H1 (cell line): ENCODE data around the gene CD47. TPM values are rescaled to one million over a fixed set of nuclear protein-coding genes. Genes with fewer than 3 reads are reported as not detected.

Source experiments
- CTCF ChIA-PET: fragments of 300-600 bp; sonication (Branson Sonifier 250); formaldehyde crosslinking; loops from one replicate; lab custom pipeline; 2021; ENCODE audit not compliant: partially characterized antibody; lab: Charles Lee
- POLR2A ChIA-PET: fragments of 300-600 bp; sonication (Branson Sonifier 250); formaldehyde crosslinking; loops from one replicate; lab custom pipeline; 2021; ENCODE audit warnings: inconsistent platforms; ENCODE audit not compliant: partially characterized antibody; lab: Charles Lee
- DNase-seq, 2 experiments: peaks; one replicate each; pipeline versions ENCODE4 v3.0.0 to v3.0.0-alpha.2; 2010 to 2022; ENCODE audit warnings: low spot score in 2 of 2, low read depth in 1 of 2, mixed read lengths in 1 of 2
- FAIRE-seq: peaks from 2 replicates; lab custom pipeline; 2011; peaks lifted over from hg19 to GRCh38; lab: Jason Lieb, UNC
- H2AFZ ChIP-seq: 2 replicates; pipeline ENCODE4 v1.8.1; 2012; ENCODE audit warnings: low read length, inconsistent platforms
- H2AK5ac ChIP-seq: 2 replicates; pipeline ENCODE4 v1.6.1; 2013; ENCODE audit warnings: low read depth, low read length
- H2BK120ac ChIP-seq: replicated peaks from 2 replicates; pipeline ENCODE3; 2013; ENCODE audit warnings: low read depth, low read length, inconsistent platforms
- H2BK12ac ChIP-seq: 2 replicates; pipeline ENCODE4 v1.6.1; 2013; ENCODE audit warnings: low read depth, low read length
- H2BK15ac ChIP-seq: 2 replicates; pipeline ENCODE4 v1.6.1; 2013; ENCODE audit warnings: low read length
- H2BK20ac ChIP-seq: 2 replicates; pipeline ENCODE4 v1.6.1; 2013; ENCODE audit warnings: low read length
- H2BK5ac ChIP-seq: 2 replicates; pipeline ENCODE4 v1.6.1; 2013; ENCODE audit warnings: low read depth, low read length
- H3K14ac ChIP-seq: 2 replicates; pipeline ENCODE4 v1.6.1; 2013; ENCODE audit warnings: inconsistent platforms; ENCODE audit not compliant: insufficient read length
- H3K18ac ChIP-seq: 2 replicates; pipeline ENCODE4 v1.6.1; 2013; ENCODE audit warnings: low read length; ENCODE audit errors: extremely low read depth
- H3K23ac ChIP-seq: 2 replicates; pipeline ENCODE4 v1.6.1; 2013; ENCODE audit warnings: inconsistent platforms; ENCODE audit not compliant: insufficient read length
- H3K23me2 ChIP-seq: 2 replicates; pipeline ENCODE4 v1.6.1; 2013; ENCODE audit warnings: low read depth, low read length
- H3K27ac ChIP-seq: 2 replicates; pipeline ENCODE4 v1.6.1; 2011; ENCODE audit warnings: low read depth, low read length, inconsistent platforms
- H3K27me3 ChIP-seq, 4 experiments: replicated peaks in 1 of 4; 1 replicate in 1 of 4; 2 replicates in 3 of 4; pipeline versions ENCODE4 v1.6.1 to v1.8.1; 2011 to 2013; ENCODE audit warnings: low read length in 3 of 4, mild to moderate bottlenecking in 3 of 4, inconsistent platforms in 2 of 4, mixed read lengths in 2 of 4, moderate library complexity in 1 of 4; ENCODE audit not compliant: control insufficient read depth in 3 of 4, insufficient read depth in 3 of 4; ENCODE audit errors: extremely low read depth in 1 of 4
- H3K36me3 ChIP-seq, 4 experiments: 2 replicates each; pipeline versions ENCODE4 v1.6.1 to v1.8.1; 2011 to 2013; ENCODE audit warnings: mild to moderate bottlenecking in 4 of 4, low read length in 3 of 4, moderate library complexity in 2 of 4, control low read depth in 1 of 4, inconsistent platforms in 1 of 4; ENCODE audit not compliant: insufficient read depth in 4 of 4, control insufficient read depth in 2 of 4
- H3K4ac ChIP-seq: replicated peaks from 2 replicates; pipeline ENCODE3; 2013; ENCODE audit warnings: low read length, low read depth, mixed read lengths, inconsistent platforms; ENCODE audit not compliant: insufficient read length
- H3K4me1 ChIP-seq, 4 experiments: replicated peaks in 1 of 4; 1 replicate in 1 of 4; 2 replicates in 3 of 4; pipeline versions ENCODE4 v1.6.1 to v1.8.1; 2011 to 2013; ENCODE audit warnings: low read length in 3 of 4, inconsistent platforms in 2 of 4, mixed read lengths in 1 of 4; ENCODE audit not compliant: insufficient read depth in 4 of 4, control insufficient read depth in 3 of 4
- H3K4me2 ChIP-seq, 2 experiments: 2 replicates each; pipeline versions ENCODE4 v1.6.1 to v1.8.1; 2011 to 2013; ENCODE audit warnings: low read depth in 2 of 2, low read length in 2 of 2, control low read depth in 1 of 2, inconsistent platforms in 1 of 2, mild to moderate bottlenecking in 1 of 2; ENCODE audit not compliant: insufficient read depth in 1 of 2
- H3K4me3 ChIP-seq, 4 experiments: fragments of 200-600, 300-600 bp in 1 of 4; sonication (generic), shearing (Covaris generic), sonication (Bioruptor Twin) in 1 of 4; 2 replicates each; pipeline versions ENCODE4 v1.5.1 to v1.8.1; 2011 to 2016; ENCODE audit warnings: low read length in 4 of 4, low read depth in 3 of 4, control low read depth in 2 of 4, inconsistent platforms in 2 of 4, mild to moderate bottlenecking in 2 of 4, mixed read lengths in 1 of 4, moderate library complexity in 1 of 4; ENCODE audit not compliant: insufficient read depth in 2 of 4; ENCODE audit errors: extremely low read depth in 1 of 4
- H3K56ac ChIP-seq: replicated peaks from 2 replicates; pipeline ENCODE3; 2013; ENCODE audit warnings: low read depth, mild to moderate bottlenecking, mixed read lengths, low read length, inconsistent platforms; ENCODE audit not compliant: insufficient read length
- H3K79me1 ChIP-seq: 2 replicates; pipeline ENCODE4 v1.6.1; 2013; ENCODE audit warnings: low read depth, low read length, control low read depth
- H3K79me2 ChIP-seq, 2 experiments: 2 replicates each; pipeline versions ENCODE4 v1.6.1 to v1.8.1; 2012 to 2013; ENCODE audit warnings: low read length in 2 of 2, mild to moderate bottlenecking in 2 of 2, inconsistent platforms in 1 of 2; ENCODE audit not compliant: insufficient read depth in 2 of 2, control insufficient read depth in 1 of 2
- H3K9ac ChIP-seq, 4 experiments: replicated peaks in 1 of 4; 1 replicate in 1 of 4; 2 replicates in 3 of 4; pipeline versions ENCODE4 v1.6.1 to v1.8.1; 2011 to 2013; ENCODE audit warnings: low read depth in 3 of 4, low read length in 3 of 4, control low read depth in 2 of 4, mild to moderate bottlenecking in 2 of 4, moderate library complexity in 2 of 4, inconsistent platforms in 1 of 4; ENCODE audit errors: extremely low read depth in 1 of 4
- H3K9me3 ChIP-seq, 2 experiments: 2 replicates each; pipeline versions ENCODE4 v1.6.1 to v1.8.1; 2012 to 2013; ENCODE audit warnings: mild to moderate bottlenecking in 2 of 2, moderate library complexity in 2 of 2, control low read depth in 1 of 2, inconsistent platforms in 1 of 2, low read depth in 1 of 2, low read length in 1 of 2, mixed read lengths in 1 of 2; ENCODE audit not compliant: insufficient read depth in 2 of 2
- H4K20me1 ChIP-seq, 2 experiments: replicated peaks in 1 of 2; 2 replicates each; pipeline versions ENCODE3 to v1.8.1; 2011 to 2013; ENCODE audit warnings: inconsistent platforms in 2 of 2, low read length in 2 of 2, mild to moderate bottlenecking in 1 of 2; ENCODE audit not compliant: insufficient read depth in 2 of 2, control insufficient read depth in 1 of 2
- H4K5ac ChIP-seq: 2 replicates; pipeline ENCODE4 v1.6.1; 2013; ENCODE audit warnings: low read length, low read depth, mixed read lengths, inconsistent platforms; ENCODE audit not compliant: insufficient read length
- H4K8ac ChIP-seq: 2 replicates; pipeline ENCODE4 v1.8.0; 2013; ENCODE audit warnings: mild to moderate bottlenecking, moderate library complexity, low read length, inconsistent platforms; ENCODE audit not compliant: insufficient read depth; ENCODE audit errors: extremely low read depth
- H4K91ac ChIP-seq: replicated peaks from 2 replicates; pipeline ENCODE3; 2013; ENCODE audit warnings: low read length, mixed read lengths, inconsistent platforms; ENCODE audit not compliant: insufficient read length
- ATF3 ChIP-seq: IDR thresholded peaks from 2 replicates; pipeline ENCODE4 v1.6.1; 2011; ENCODE audit warnings: low read depth, mild to moderate bottlenecking, low read length; ENCODE audit not compliant: insufficient read depth
- E2F6 ChIP-seq: IDR thresholded peaks from 2 replicates; pipeline ENCODE4 v1.6.1; 2012; ENCODE audit warnings: inconsistent platforms
- EZH2 ChIP-seq: fragments of 200-600 bp; sonication (generic); IDR thresholded peaks from 2 replicates; pipeline ENCODE4 v1.7.1; 2012; ENCODE audit warnings: low read depth, mild to moderate bottlenecking, moderate library complexity, low read length, inconsistent platforms; ENCODE audit not compliant: severe bottlenecking
- GTF2F1 ChIP-seq: IDR thresholded peaks from 2 replicates; pipeline ENCODE4 v1.6.1; 2012; ENCODE audit warnings: low read depth, low read length, improper control_type of control experiment, borderline replicate concordance
- HDAC6 ChIP-seq: IDR thresholded peaks from one replicate; pipeline ENCODE4 v1.7.1; 2012; ENCODE audit warnings: low read depth, mild to moderate bottlenecking, inconsistent platforms, low read length, moderate library complexity
- JUND ChIP-seq: IDR thresholded peaks from 2 replicates; pipeline ENCODE4 v1.6.1; 2011; ENCODE audit warnings: mild to moderate bottlenecking, improper control_type of control experiment, low read length
- POLR2A ChIP-seq, 2 experiments: IDR thresholded peaks; 1 replicate in 1 of 2; 2 replicates in 1 of 2; pipeline ENCODE4 v1.6.1; 2011; ENCODE audit warnings: low read depth in 2 of 2, low read length in 2 of 2, mild to moderate bottlenecking in 2 of 2; ENCODE audit errors: control extremely low read depth in 1 of 2
- POLR2AphosphoS5 ChIP-seq: IDR thresholded peaks from 2 replicates; pipeline ENCODE4 v1.6.1; 2011; ENCODE audit warnings: low read depth, low read length
- POU5F1 ChIP-seq: IDR thresholded peaks from 2 replicates; pipeline ENCODE4 v1.6.1; 2011; ENCODE audit warnings: low read depth, mild to moderate bottlenecking, low read length, moderate library complexity
- RXRA ChIP-seq: IDR thresholded peaks from 2 replicates; pipeline ENCODE4 v1.6.1; 2011; ENCODE audit warnings: low read depth, mild to moderate bottlenecking, low read length, moderate library complexity; ENCODE audit not compliant: insufficient read depth
- SIN3A ChIP-seq, 2 experiments: IDR thresholded peaks in 1 of 2; conservative IDR thresholded peaks in 1 of 2; 2 replicates each; pipeline ENCODE4 v1.6.1; 2011 to 2012; ENCODE audit warnings: low read length in 2 of 2, improper control_type of control experiment in 1 of 2, low read depth in 1 of 2, mild to moderate bottlenecking in 1 of 2
- SIRT6 ChIP-seq: IDR thresholded peaks from one replicate; pipeline ENCODE4 v1.7.1; 2012; ENCODE audit warnings: low read length, inconsistent platforms
- SIX5 ChIP-seq: IDR thresholded peaks from 2 replicates; pipeline ENCODE4 v1.6.1; 2011; ENCODE audit warnings: mild to moderate bottlenecking, low read depth, low read length
- TAF1 ChIP-seq: IDR thresholded peaks from 2 replicates; pipeline ENCODE4 v1.6.1; 2011; ENCODE audit warnings: mild to moderate bottlenecking, low read depth, low read length
- YY1 ChIP-seq: IDR thresholded peaks from 2 replicates; pipeline ENCODE4 v1.6.1; 2011; ENCODE audit warnings: low read depth, mild to moderate bottlenecking, low read length
- WGBS, 2 experiments: shearing (Covaris generic) in 1 of 2; methylation state at CpG; one replicate each; pipeline versions ENCODE4 v1.1.6 to v1.1.7; 2013 to 2015; ENCODE audit warnings: low lambda C conversion rate in 2 of 2, mixed read lengths in 2 of 2, inconsistent platforms in 1 of 2, low coverage in 1 of 2, missing lambda C conversion rate in 1 of 2; ENCODE audit not compliant: insufficient replicate concordance in 2 of 2, insufficient coverage in 1 of 2, insufficient read length in 1 of 2; ENCODE audit errors: extremely low coverage in 1 of 2, missing lambda C conversion rate in 1 of 2; 5-methylcytosine and 5-hydroxymethylcytosine counted together
- polyA plus RNA-seq, 7 experiments: library from polyadenylated mRNA; depleted of rRNA in 3 of 7; stranded (reverse) in 5 of 7; unstranded in 2 of 7; fragments of >200 nt in 5 of 7; fragments of 200-250 nt in 2 of 7; gene quantifications; 1 replicate in 5 of 7; 2 replicates in 1 of 7; 4 replicates in 1 of 7; pipeline versions ENCODE4 v1.2.1 to v1.2.3, GENCODE V29; 2011 to 2013; ENCODE audit warnings: missing spikeins in 2 of 7, mixed read lengths in 2 of 7
- total RNA-seq: library from RNA; stranded (reverse); fragmentation: NEBNext Ultra II Directional; extraction: Animal tissue kit (Norgen Biotek cat#: 25700); gene quantifications from 2 replicates; pipeline ENCODE4 v1.2.1, GENCODE V29; 2021

Gene CD47
- total and polyA plus RNA-seq, 2 of the 8 experiments (the other 6 are each of a cell fraction or from before 2014, with no cell fraction given), result 14.4 to 19.3 TPM

- no peak for DNase-seq
- H3K27ac ChIP-seq, result no peak overlapping the region
- H3K23ac ChIP-seq, result no peak overlapping the region
- H2BK15ac ChIP-seq, result no peak overlapping the region
- H4K91ac ChIP-seq, result no peak overlapping the region
- WGBS, 2 experiments, result 93% methylated on average over 3 of the region's 3 CpGs; no CpG with 5 or more reads in 1 of the 2 experiments
- CTCF ChIA-PET, result interaction anchor here (1.1 kb wide), 1 partner anchor 79 kb away, joined by 3 read pairs; no protein-coding TSS in a partner anchor
- H4K20me1 ChIP-seq, result no peaks in the 10 kb centered on the region
- no peak overlapping the region for H3K9ac ChIP-seq
- no peaks in the 10 kb centered on the region for H3K79me1 ChIP-seq
- no peak overlapping the region for H2BK5ac ChIP-seq
- no peaks in the 10 kb centered on the region for H3K79me2 ChIP-seq
- no peak overlapping the region for H2BK20ac ChIP-seq
- H2BK120ac ChIP-seq, result no peak overlapping the region
- H3K4ac ChIP-seq, result no peak overlapping the region
- H4K8ac ChIP-seq, result no peak overlapping the region
- H4K5ac ChIP-seq, result no peak overlapping the region
- H3K4me3 ChIP-seq, result no peak overlapping the region
- H3K14ac ChIP-seq, result no peak overlapping the region
- H3K36me3 ChIP-seq, result no peaks in the 10 kb centered on the region
- H3K27me3 ChIP-seq, result no peaks in the 10 kb centered on the region
- H3K4me1 ChIP-seq, result no peaks in the 10 kb centered on the region
- no peak overlapping the region for H3K56ac ChIP-seq
- H2BK12ac ChIP-seq, result no peak overlapping the region
- no peaks in the 10 kb centered on the region for H3K9me3 ChIP-seq
- H3K18ac ChIP-seq, result no peak overlapping the region
- H2AK5ac ChIP-seq, result no peak overlapping the region
- no peaks in the 10 kb centered on the region for H3K23me2 ChIP-seq
- H2AFZ ChIP-seq, result no peak overlapping the region
- POLR2A ChIA-PET, result no interaction called here
- no peak for FAIRE-seq
- H3K4me2 ChIP-seq, result no peak overlapping the region
- TF ChIP-seq SIN3A (conservative IDR thresholded peaks at IDR 0.05 in 1 of 2, IDR thresholded peaks at IDR 0.05 in 1 of 2; ENCODE audit: low read depth in 1 of 2, low read length in 2 of 2) (no peak), POLR2A (IDR thresholded peaks at IDR 0.05; ENCODE audit: control extremely low read depth in 1 of 2, low read depth in 2 of 2, low read length in 2 of 2) (no peak), RXRA (no peak), YY1 (no peak), ATF3 (no peak), HDAC6 (no peak), SIX5 (no peak), GTF2F1 (no peak), E2F6 (no peak), POLR2AphosphoS5 (no peak), JUND (no peak), SIRT6 (no peak), TAF1 (no peak), EZH2 (no peak), POU5F1 (no peak)
These were observed 39.8 kb downstream of the CD47 start for GRCh38 chr3:108051005-108051404.
